ENCODE results near the gene ZSWIM8. TPM values are rescaled to one million over a fixed set of nuclear protein-coding genes. Genes with fewer than 3 reads are reported as not detected.

ZSWIM8 gene
- total RNA-seq, 1 donor from 2014 or later = 125 TPM

GRCh38 chr10:73812657-73813056 is 27.3 kb downstream of the ZSWIM8 start:
- DNase-seq (no peak), ATAC-seq (no peak)
- intact Hi-C loops (cut with DNase I) = no loop called here
- H3K27ac ChIP-seq = no peak overlapping the region
- no peaks in the 10 kb centered on the region for H3K27me3 ChIP-seq (ENCODE audit: low read depth)
- H3K4me1 ChIP-seq = peaks cover 29% of the 10 kb centered on the region
- no peaks in the 10 kb centered on the region for H3K9me3 ChIP-seq
- H3K4me3 ChIP-seq = peak overlapping the region; percentile 94
- no peak for TF ChIP-seq CTCF (IDR thresholded peaks at IDR 0.05)
- peaks cover 52% of the 10 kb centered on the region for H3K36me3 ChIP-seq

- intact Hi-C loops (cut with DNase I) = no loop called here
- Histone ChIP-seq H3K27me3 (ENCODE audit: low read depth) (no peaks in the 10 kb centered on the region), H3K4me3 (no peak overlapping the region), H3K9me3 (no peaks in the 10 kb centered on the region), H3K27ac (no peak overlapping the region), H3K4me1 (peaks cover 34% of the 10 kb centered on the region), H3K36me3 (peaks cover 45% of the 10 kb centered on the region)
- ATAC-seq (no peak), DNase-seq (no peak)
- no peak for TF ChIP-seq CTCF (IDR thresholded peaks at IDR 0.05)
These were observed 27.9 kb downstream of the ZSWIM8 start for GRCh38 chr10:73813333-73813732.

GRCh38 chr10:73814276-73814895 is 29.0 kb downstream of the ZSWIM8 start:
- H3K36me3 ChIP-seq = peaks cover 41% of the 10 kb centered on the region
- H3K4me1 ChIP-seq = peaks cover 39% of the 10 kb centered on the region
- DNase-seq = no peak
- no peak overlapping the region for H3K27ac ChIP-seq
- no peak for TF ChIP-seq CTCF (IDR thresholded peaks at IDR 0.05)
- ATAC-seq = no peak
- H3K27me3 ChIP-seq (ENCODE audit: low read depth) = no peaks in the 10 kb centered on the region
- H3K9me3 ChIP-seq = no peaks in the 10 kb centered on the region
- intact Hi-C loops (cut with DNase I) = no loop called here
- no peak overlapping the region for H3K4me3 ChIP-seq

- intact Hi-C loops (cut with DNase I) = no loop called here
- H3K4me1 ChIP-seq = peaks cover 39% of the 10 kb centered on the region
These were observed 29.7 kb downstream of the ZSWIM8 start for GRCh38 chr10:73814896-73815718.

GRCh38 chr10:73815719-73816030 is 30.3 kb downstream of the ZSWIM8 start:
- Histone ChIP-seq H3K4me3 (no peak overlapping the region), H3K9me3 (no peaks in the 10 kb centered on the region), H3K27ac (peak overlapping the region; percentile 36), H3K4me1 (peaks cover 36% of the 10 kb centered on the region), H3K27me3 (ENCODE audit: low read depth) (no peaks in the 10 kb centered on the region), H3K36me3 (peaks cover 41% of the 10 kb centered on the region)
- intact Hi-C loops (cut with DNase I) = no loop called here
- DNase-seq (no peak), ATAC-seq (no peak)
- TF ChIP-seq CTCF (IDR thresholded peaks at IDR 0.05) = no peak

More at GRCh38 chr10:73814896-73815718, 29.7 kb downstream of the ZSWIM8 start:
- TF ChIP-seq CTCF (IDR thresholded peaks at IDR 0.05) = no peak
- no peaks in the 10 kb centered on the region for H3K27me3 ChIP-seq (ENCODE audit: low read depth)
- H3K9me3 ChIP-seq = no peaks in the 10 kb centered on the region
- H3K36me3 ChIP-seq = peaks cover 41% of the 10 kb centered on the region
- H3K27ac ChIP-seq = peak overlapping the region; percentile 36
- DNase-seq (no peak), ATAC-seq (no peak)
- H3K4me3 ChIP-seq = no peak overlapping the region

Measured in lower lobe of right lung (tissue), 2 donors.